ENCODE measurements around the gene CCDC57.

CCDC57 gene

GRCh38 chr17:82081966-82082365 lies 130.7 kb downstream of the CCDC57 start:
- no peak overlapping the region for H3K14ac ChIP-seq (ENCODE audit: low read length in 2 of 2)
- no peak overlapping the region for H4K8ac ChIP-seq (ENCODE audit: low read length)
- DNase-seq = no peak
- no peak overlapping the region for H2BK15ac ChIP-seq (ENCODE audit: low read depth, poor library complexity, severe bottlenecking)
- H3K4ac ChIP-seq (ENCODE audit: low read depth in 1 of 2, low read length in 2 of 2) = no peak overlapping the region
- no peak overlapping the region for H2BK5ac ChIP-seq (ENCODE audit: low read depth, low read length, poor library complexity, severe bottlenecking)
- no peak overlapping the region for H2BK12ac ChIP-seq (ENCODE audit: low read length in 2 of 2)
- H3K23ac ChIP-seq (ENCODE audit: low read length in 2 of 2) = no peak overlapping the region
- H3K18ac ChIP-seq (ENCODE audit: low read depth in 1 of 2, low read length in 2 of 2) = no peak overlapping the region
- H2AFZ ChIP-seq (ENCODE audit: low read depth, low read length) = no peak overlapping the region
- peaks cover 3% of the 10 kb centered on the region for H3K4me1 ChIP-seq (ENCODE audit: control insufficient read depth, insufficient read depth, low read depth, low read length)
- H3K27me3 ChIP-seq (ENCODE audit: control insufficient read depth in 1 of 2, insufficient read depth in 1 of 2, low read length in 2 of 2) = no peaks in the 10 kb centered on the region
- H3K4me2 ChIP-seq (ENCODE audit: low read length, poor library complexity, severe bottlenecking) = no peak overlapping the region
- no peak overlapping the region for H2AK5ac ChIP-seq (ENCODE audit: low read length, severe bottlenecking)
- peaks cover 42% of the 10 kb centered on the region for H3K79me1 ChIP-seq (replicated peaks; ENCODE audit: low read length, poor library complexity, severe bottlenecking)
- H3K4me3 ChIP-seq (ENCODE audit: insufficient read depth in 1 of 2, low read depth in 1 of 2, low read length in 2 of 2) = no peak overlapping the region
- peaks cover 85 to 100% of the 10 kb centered on the region in 2 experiments for H3K36me3 ChIP-seq (ENCODE audit: control insufficient read depth in 1 of 2, insufficient read depth in 2 of 2, low read depth in 1 of 2, low read length in 2 of 2)
- no peaks in the 10 kb centered on the region for H3K9me3 ChIP-seq (ENCODE audit: control insufficient read depth, low read length)
- 96% methylated on average over 22 of the region's 22 CpGs for WGBS
- no peak overlapping the region for H2BK120ac ChIP-seq (ENCODE audit: low read depth, low read length)
- H3K9ac ChIP-seq (ENCODE audit: low read length) = no peak overlapping the region
- H4K91ac ChIP-seq (ENCODE audit: low read length) = no peak overlapping the region
- no peak overlapping the region for H3K27ac ChIP-seq (ENCODE audit: low read length, poor library complexity, severe bottlenecking)

DNA sequence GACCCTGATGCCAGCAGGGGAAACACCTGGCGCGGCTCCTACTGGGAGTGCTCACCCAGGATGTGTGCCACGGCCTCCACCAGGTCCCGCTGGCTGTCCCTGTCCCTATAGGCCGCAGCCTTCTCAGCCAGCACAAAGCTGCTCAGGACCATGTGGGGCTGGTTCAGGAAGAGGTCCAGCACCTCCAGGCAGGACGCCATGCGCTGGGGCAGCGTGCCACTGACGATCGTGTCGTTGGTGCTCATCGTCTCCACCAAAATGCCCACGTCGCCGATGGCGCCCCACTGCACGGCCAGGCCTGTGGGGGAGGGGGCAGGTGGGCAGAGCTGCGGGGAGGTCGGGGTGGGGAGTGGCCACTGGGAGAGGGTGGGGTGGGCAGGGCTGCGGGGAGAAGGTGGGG lies 131.1 kb downstream of the CCDC57 start:
- no peak overlapping the region for H2AFZ ChIP-seq (ENCODE audit: low read depth, low read length)
- H3K27ac ChIP-seq (ENCODE audit: low read length, poor library complexity, severe bottlenecking) = no peak overlapping the region
- peaks cover 40% of the 10 kb centered on the region for H3K79me1 ChIP-seq (replicated peaks; ENCODE audit: low read length, poor library complexity, severe bottlenecking)
- H3K23ac ChIP-seq (ENCODE audit: low read length in 2 of 2) = no peak overlapping the region
- no peaks in the 10 kb centered on the region for H3K27me3 ChIP-seq (ENCODE audit: control insufficient read depth in 1 of 2, insufficient read depth in 1 of 2, low read length in 2 of 2)
- no peak overlapping the region for H2BK15ac ChIP-seq (ENCODE audit: low read depth, poor library complexity, severe bottlenecking)
- no peak for DNase-seq
- H3K4ac ChIP-seq (ENCODE audit: low read depth in 1 of 2, low read length in 2 of 2) = no peak overlapping the region
- WGBS = 97% methylated on average over 19 of the region's 20 CpGs
- no peak overlapping the region for H3K4me2 ChIP-seq (ENCODE audit: low read length, poor library complexity, severe bottlenecking)
- H3K9ac ChIP-seq (ENCODE audit: low read length) = no peak overlapping the region
- H3K14ac ChIP-seq (ENCODE audit: low read length in 2 of 2) = no peak overlapping the region
- no peak overlapping the region for H2AK5ac ChIP-seq (ENCODE audit: low read length, severe bottlenecking)
- no peak overlapping the region for H4K91ac ChIP-seq (ENCODE audit: low read length)
- H4K8ac ChIP-seq (ENCODE audit: low read length) = no peak overlapping the region
- H3K9me3 ChIP-seq (ENCODE audit: control insufficient read depth, low read length) = no peaks in the 10 kb centered on the region
- no peak overlapping the region for H2BK5ac ChIP-seq (ENCODE audit: low read depth, low read length, poor library complexity, severe bottlenecking)
- H3K36me3 ChIP-seq (ENCODE audit: control insufficient read depth in 1 of 2, insufficient read depth in 2 of 2, low read depth in 1 of 2, low read length in 2 of 2) = peaks cover 81 to 99% of the 10 kb centered on the region in 2 experiments
- H3K4me1 ChIP-seq (ENCODE audit: control insufficient read depth, insufficient read depth, low read depth, low read length) = peaks cover 3% of the 10 kb centered on the region
- H2BK120ac ChIP-seq (ENCODE audit: low read depth, low read length) = no peak overlapping the region
- no peak overlapping the region for H3K18ac ChIP-seq (ENCODE audit: low read depth in 1 of 2, low read length in 2 of 2)
- no peak overlapping the region for H3K4me3 ChIP-seq (ENCODE audit: insufficient read depth in 1 of 2, low read depth in 1 of 2, low read length in 2 of 2)
- no peak overlapping the region for H2BK12ac ChIP-seq (ENCODE audit: low read length in 2 of 2)

DNA sequence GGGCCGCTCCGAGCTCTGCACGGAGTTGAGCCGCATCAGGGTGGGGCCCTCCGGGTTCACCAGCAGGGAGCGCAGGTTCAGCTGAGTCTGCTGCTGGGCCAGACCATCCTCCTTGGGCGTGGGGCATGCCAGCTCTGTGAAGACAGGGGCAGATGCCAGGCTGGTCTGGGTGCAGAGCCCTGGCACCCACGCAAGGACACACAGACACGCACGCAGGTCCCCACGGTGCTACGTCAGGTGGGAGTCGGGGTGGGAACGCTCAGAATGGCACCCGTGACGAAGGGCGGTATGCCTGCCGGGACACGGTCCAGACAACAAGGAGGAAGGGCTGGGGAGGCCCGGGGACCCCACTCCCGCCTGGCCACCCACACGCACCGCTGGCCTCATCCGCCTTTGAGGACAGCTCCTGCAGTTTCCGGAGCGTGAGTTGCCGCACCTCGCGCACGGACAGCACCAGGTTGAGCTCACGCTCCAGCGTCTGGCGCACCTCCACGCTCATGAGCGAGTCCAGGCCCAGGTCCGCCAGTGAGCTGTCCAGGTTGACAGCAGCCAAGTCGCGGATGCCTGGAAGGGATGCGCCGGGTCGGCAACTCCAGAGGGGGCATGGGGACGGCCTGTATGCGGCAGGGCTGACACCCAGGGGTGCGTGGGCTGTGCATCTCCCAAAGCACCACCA lies 131.7 kb downstream of the CCDC57 start:
- H3K36me3 ChIP-seq (ENCODE audit: control insufficient read depth in 1 of 2, insufficient read depth in 2 of 2, low read depth in 1 of 2, low read length in 2 of 2) = peaks cover 75 to 94% of the 10 kb centered on the region in 2 experiments
- DNase-seq = no peak
- H4K8ac ChIP-seq (ENCODE audit: low read length) = no peak overlapping the region
- no peak overlapping the region for H3K23ac ChIP-seq (ENCODE audit: low read length in 2 of 2)
- no peak overlapping the region for H4K91ac ChIP-seq (ENCODE audit: low read length)
- WGBS = 97% methylated on average over 43 of the region's 44 CpGs
- H3K27ac ChIP-seq (ENCODE audit: low read length, poor library complexity, severe bottlenecking) = no peak overlapping the region
- no peak overlapping the region for H3K4ac ChIP-seq (ENCODE audit: low read depth in 1 of 2, low read length in 2 of 2)
- no peaks in the 10 kb centered on the region for H3K27me3 ChIP-seq (ENCODE audit: control insufficient read depth in 1 of 2, insufficient read depth in 1 of 2, low read length in 2 of 2)
- H2AFZ ChIP-seq (ENCODE audit: low read depth, low read length) = no peak overlapping the region
- no peak overlapping the region for H2BK12ac ChIP-seq (ENCODE audit: low read length in 2 of 2)
- H3K4me3 ChIP-seq (ENCODE audit: insufficient read depth in 1 of 2, low read depth in 1 of 2, low read length in 2 of 2) = no peak overlapping the region
- no peak overlapping the region for H3K9ac ChIP-seq (ENCODE audit: low read length)
- no peak overlapping the region for H3K14ac ChIP-seq (ENCODE audit: low read length in 2 of 2)
- no peak overlapping the region for H2AK5ac ChIP-seq (ENCODE audit: low read length, severe bottlenecking)
- no peak overlapping the region for H2BK120ac ChIP-seq (ENCODE audit: low read depth, low read length)
- H3K4me1 ChIP-seq (ENCODE audit: control insufficient read depth, insufficient read depth, low read depth, low read length) = peaks cover 3% of the 10 kb centered on the region
- H2BK15ac ChIP-seq (ENCODE audit: low read depth, poor library complexity, severe bottlenecking) = no peak overlapping the region
- no peaks in the 10 kb centered on the region for H3K9me3 ChIP-seq (ENCODE audit: control insufficient read depth, low read length)
- no peak overlapping the region for H3K18ac ChIP-seq (ENCODE audit: low read depth in 1 of 2, low read length in 2 of 2)
- no peak overlapping the region for H3K4me2 ChIP-seq (ENCODE audit: low read length, poor library complexity, severe bottlenecking)
- peaks cover 36% of the 10 kb centered on the region for H3K79me1 ChIP-seq (replicated peaks; ENCODE audit: low read length, poor library complexity, severe bottlenecking)
- no peak overlapping the region for H2BK5ac ChIP-seq (ENCODE audit: low read depth, low read length, poor library complexity, severe bottlenecking)

DNA sequence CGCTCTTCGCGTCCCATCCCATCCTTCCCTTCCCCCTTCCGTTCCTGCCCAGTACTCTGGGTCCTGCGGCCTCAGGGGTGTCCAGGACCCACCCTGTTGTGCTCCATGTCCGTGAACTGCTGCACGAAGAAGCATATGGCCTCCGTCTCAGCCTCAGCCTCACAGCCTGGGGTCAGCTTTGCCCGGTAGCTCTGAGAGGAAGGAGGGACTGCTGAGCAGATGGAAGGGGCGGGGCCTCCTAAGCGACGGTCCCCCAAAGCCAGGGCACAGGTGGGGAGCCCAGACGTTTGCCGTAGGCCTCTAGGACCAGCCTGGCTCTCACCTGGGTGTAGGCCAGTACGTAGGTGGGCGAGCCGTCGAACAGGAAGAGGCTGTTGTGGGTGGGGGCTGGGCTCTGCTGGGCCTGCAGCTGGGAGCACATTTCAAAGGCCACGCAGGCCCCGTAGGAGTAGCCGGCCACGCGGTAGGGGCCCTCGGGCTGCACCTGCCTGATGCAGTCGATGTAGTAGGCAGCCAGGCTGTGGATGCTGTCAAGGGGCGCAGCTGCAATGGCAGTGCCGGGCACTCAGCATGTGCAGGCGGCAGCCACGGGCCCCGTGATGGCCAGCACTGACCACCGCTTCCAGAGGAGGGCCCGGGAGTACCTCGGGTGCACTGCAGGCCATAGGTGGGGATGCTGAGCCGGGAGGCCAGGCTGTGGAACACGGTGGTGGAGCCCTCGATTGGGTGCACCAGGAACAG lies 132.4 kb downstream of the CCDC57 start:
- H3K23ac ChIP-seq (ENCODE audit: low read length in 2 of 2) = no peak overlapping the region

More for the DNA sequence above, 132.4 kb downstream of the CCDC57 start:
- H3K27me3 ChIP-seq (ENCODE audit: control insufficient read depth in 1 of 2, insufficient read depth in 1 of 2, low read length in 2 of 2) = no peaks in the 10 kb centered on the region
- no peaks in the 10 kb centered on the region for H3K9me3 ChIP-seq (ENCODE audit: control insufficient read depth, low read length)
- H2BK12ac ChIP-seq (ENCODE audit: low read length in 2 of 2) = no peak overlapping the region
- no peak overlapping the region for H3K18ac ChIP-seq (ENCODE audit: low read depth in 1 of 2, low read length in 2 of 2)
- no peak overlapping the region for H4K8ac ChIP-seq (ENCODE audit: low read length)
- no peak overlapping the region for H3K27ac ChIP-seq (ENCODE audit: low read length, poor library complexity, severe bottlenecking)
- no peak overlapping the region for H3K4me2 ChIP-seq (ENCODE audit: low read length, poor library complexity, severe bottlenecking)
- peaks cover 30% of the 10 kb centered on the region for H3K79me1 ChIP-seq (replicated peaks; ENCODE audit: low read length, poor library complexity, severe bottlenecking)
- H2BK15ac ChIP-seq (ENCODE audit: low read depth, poor library complexity, severe bottlenecking) = no peak overlapping the region
- no peak overlapping the region for H3K9ac ChIP-seq (ENCODE audit: low read length)
- 96% methylated on average over 36 of the region's 36 CpGs for WGBS
- H4K91ac ChIP-seq (ENCODE audit: low read length) = no peak overlapping the region
- DNase-seq = no peak
- H3K4me3 ChIP-seq (ENCODE audit: insufficient read depth in 1 of 2, low read depth in 1 of 2, low read length in 2 of 2) = no peak overlapping the region
- H2AFZ ChIP-seq (ENCODE audit: low read depth, low read length) = no peak overlapping the region
- H3K14ac ChIP-seq (ENCODE audit: low read length in 2 of 2) = no peak overlapping the region
- peaks cover 69 to 87% of the 10 kb centered on the region in 2 experiments for H3K36me3 ChIP-seq (ENCODE audit: control insufficient read depth in 1 of 2, insufficient read depth in 2 of 2, low read depth in 1 of 2, low read length in 2 of 2)
- H3K4me1 ChIP-seq (ENCODE audit: control insufficient read depth, insufficient read depth, low read depth, low read length) = peaks cover 3% of the 10 kb centered on the region
- no peak overlapping the region for H2BK120ac ChIP-seq (ENCODE audit: low read depth, low read length)
- no peak overlapping the region for H2AK5ac ChIP-seq (ENCODE audit: low read length, severe bottlenecking)
- no peak overlapping the region for H2BK5ac ChIP-seq (ENCODE audit: low read depth, low read length, poor library complexity, severe bottlenecking)
- H3K4ac ChIP-seq (ENCODE audit: low read depth in 1 of 2, low read length in 2 of 2) = no peak overlapping the region
